Tibial nerve (tissue), 4 donors: ENCODE data around the gene NBAS.

ENCODE experiments used
- CTCF ChIP-seq, 5 experiments: fragments of 200-600 bp in 3 of 5; fragments of 450-650 bp in 2 of 5; sonication (generic) in 3 of 5; IDR thresholded peaks; one replicate each; pipeline ENCODE4 v1.5.1; 2016 to 2019; ENCODE audit warnings: antibody characterized with exemption in 5 of 5, mild to moderate bottlenecking in 3 of 5, moderate library complexity in 2 of 5
- EP300 ChIP-seq, 2 donors: sonication (generic); formaldehyde crosslinking; IDR thresholded peaks; one replicate each; pipeline ENCODE4 v1.6.1; 2017; ENCODE audit warnings: antibody characterized with exemption in 2 of 2, mild to moderate bottlenecking in 1 of 2
- POLR2A ChIP-seq, 2 donors: fragments of 450-650 bp; IDR thresholded peaks; one replicate each; pipeline ENCODE4 v1.6.1; 2017; ENCODE audit warnings: antibody characterized with exemption in 2 of 2, mild to moderate bottlenecking in 2 of 2, moderate library complexity in 2 of 2

GRCh38 chr2:15226661-15227060, 334.5 kb downstream of the NBAS start:
- no peak for TF ChIP-seq CTCF (IDR thresholded peaks at IDR 0.05)
- no peak for TF ChIP-seq EP300 (IDR thresholded peaks at IDR 0.05)
- no peak for TF ChIP-seq POLR2A (IDR thresholded peaks at IDR 0.05)
